Loucy (cell line): Measurements from ENCODE around the gene NLRP9.

Source experiments
- CTCF ChIP-seq: fragments of 200-600 bp; sonication (generic); conservative IDR thresholded peaks from 2 replicates; pipeline ENCODE4 v1.5.1; 2014; ENCODE audit warnings: mild to moderate bottlenecking, antibody characterized with exemption, low read length
- EZH2phosphoT487 ChIP-seq: fragments of 200-600 bp; IDR thresholded peaks from 2 replicates; pipeline ENCODE4 v1.6.1; 2018; ENCODE audit warnings: antibody characterized with exemption, mild to moderate bottlenecking, moderate library complexity, borderline replicate concordance

- TF ChIP-seq CTCF, result no peak
- no peak for TF ChIP-seq EZH2phosphoT487
Measured at GRCh38 chr19:55671054-55671378, 67.2 kb downstream of the NLRP9 start.
